GM12801 (cell line): ENCODE measurements around the gene GPHB5.

Source experiments
- CTCF ChIP-seq: IDR thresholded peaks from one replicate; pipeline ENCODE4 v1.5.1; 2011; ENCODE audit warnings: control low read depth; ENCODE audit not compliant: insufficient read length; ENCODE audit errors: extremely low read depth

GPHB5 gene

GRCh38 chr14:63318835-63319234 is at the start of gene GPHB5:
Gene GPHB5, minus strand, starts transcription at chr14:63318935. Its CDS starts 1,086 bp downstream, at chr14:63317849.
- no peak for TF ChIP-seq CTCF

- no peak for TF ChIP-seq CTCF
Measured at GRCh38 chr14:63367742-63368364, 49.1 kb upstream of the GPHB5 start.

- no peak for TF ChIP-seq CTCF
Measured at GRCh38 chr14:63362389-63362819, 43.7 kb upstream of the GPHB5 start.

- TF ChIP-seq CTCF, result no peak
Measured at GRCh38 chr14:63361790-63362189, 43.1 kb upstream of the GPHB5 start.

- TF ChIP-seq CTCF, result no peak
Measured at GRCh38 chr14:63357841-63358240, 39.1 kb upstream of the GPHB5 start.

GRCh38 chr14:63345826-63346225 is 27.1 kb upstream of the GPHB5 start:
- no peak for TF ChIP-seq CTCF

GRCh38 chr14:63344336-63344735 is 25.6 kb upstream of the GPHB5 start:
- TF ChIP-seq CTCF, result no peak
